ENCODE data around the gene BTBD2. TPM values are rescaled to one million over a fixed set of nuclear protein-coding genes. Genes with fewer than 3 reads are reported as not detected.

BTBD2 gene
- polyA plus RNA-seq, 1 donor from 2014 or later: 46.1 TPM

DNA sequence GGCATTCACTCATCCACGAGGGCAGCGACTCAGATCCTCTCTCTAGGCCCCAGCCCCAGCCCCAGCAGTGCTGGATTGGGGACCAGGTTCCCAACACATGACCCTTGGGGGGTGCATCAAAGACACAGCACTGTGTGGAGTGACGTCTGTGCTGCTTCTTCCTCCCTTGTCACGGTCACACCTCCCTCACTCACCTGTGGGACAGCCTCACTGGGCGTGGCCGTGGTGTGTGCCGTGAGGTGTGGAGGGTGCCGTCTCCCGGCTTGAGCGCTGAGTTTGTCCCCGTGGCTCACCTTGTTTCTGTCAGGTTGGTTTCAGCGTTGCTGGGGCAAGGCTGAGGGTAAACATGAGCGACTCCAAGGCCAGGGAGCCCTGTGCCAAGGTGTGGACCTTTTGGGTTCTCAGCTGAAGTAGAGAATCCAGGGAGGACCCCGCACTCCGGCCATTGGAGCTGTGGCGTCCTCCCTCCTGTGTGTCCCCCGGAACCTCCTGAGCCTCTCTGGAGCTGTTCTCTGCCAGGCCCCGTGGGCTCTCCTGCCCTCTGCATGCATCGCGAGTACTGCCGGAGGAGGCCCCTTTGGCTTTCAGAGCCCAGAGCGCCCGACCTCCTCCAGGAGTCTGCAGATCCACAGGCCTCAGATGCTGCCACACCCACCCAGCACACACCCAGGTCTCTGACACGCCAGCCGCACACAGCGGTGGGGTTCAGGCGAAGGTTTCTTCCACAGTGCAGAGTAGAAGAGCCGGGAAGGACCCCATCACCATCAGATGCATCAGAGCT lies 40.9 kb downstream of the BTBD2 start:
- Histone ChIP-seq H3K4me2 (ENCODE audit: low read length) (no peak overlapping the region), H3K9me3 (ENCODE audit: low read length) (no peaks in the 10 kb centered on the region), H3K27me3 (ENCODE audit: insufficient read depth, low read depth, low read length) (no peaks in the 10 kb centered on the region), H3K27ac (ENCODE audit: low read length) (no peak overlapping the region), H3K36me3 (ENCODE audit: insufficient read depth, low read length) (no peaks in the 10 kb centered on the region), H3K9me2 (ENCODE audit: insufficient read depth, low read length) (no peaks in the 10 kb centered on the region), H3F3A (ENCODE audit: insufficient read depth, low read length, poor library complexity, severe bottlenecking) (no peaks in the 10 kb centered on the region), H3K9ac (ENCODE audit: low read length) (no peak overlapping the region), H3K4me3 (ENCODE audit: low read length) (no peak overlapping the region), H2AFZ (ENCODE audit: low read depth, low read length) (no peak overlapping the region), H4K20me1 (ENCODE audit: insufficient read depth) (no peaks in the 10 kb centered on the region), H3K79me2 (replicated peaks; ENCODE audit: insufficient read depth, low read length) (peaks cover 4% of the 10 kb centered on the region)
- TF ChIP-seq EP300 (conservative IDR thresholded peaks at IDR 0.05; ENCODE audit: poor library complexity, severe bottlenecking) (no peak), POLR2AphosphoS5 (IDR thresholded peaks at IDR 0.05) (no peak)

DNA sequence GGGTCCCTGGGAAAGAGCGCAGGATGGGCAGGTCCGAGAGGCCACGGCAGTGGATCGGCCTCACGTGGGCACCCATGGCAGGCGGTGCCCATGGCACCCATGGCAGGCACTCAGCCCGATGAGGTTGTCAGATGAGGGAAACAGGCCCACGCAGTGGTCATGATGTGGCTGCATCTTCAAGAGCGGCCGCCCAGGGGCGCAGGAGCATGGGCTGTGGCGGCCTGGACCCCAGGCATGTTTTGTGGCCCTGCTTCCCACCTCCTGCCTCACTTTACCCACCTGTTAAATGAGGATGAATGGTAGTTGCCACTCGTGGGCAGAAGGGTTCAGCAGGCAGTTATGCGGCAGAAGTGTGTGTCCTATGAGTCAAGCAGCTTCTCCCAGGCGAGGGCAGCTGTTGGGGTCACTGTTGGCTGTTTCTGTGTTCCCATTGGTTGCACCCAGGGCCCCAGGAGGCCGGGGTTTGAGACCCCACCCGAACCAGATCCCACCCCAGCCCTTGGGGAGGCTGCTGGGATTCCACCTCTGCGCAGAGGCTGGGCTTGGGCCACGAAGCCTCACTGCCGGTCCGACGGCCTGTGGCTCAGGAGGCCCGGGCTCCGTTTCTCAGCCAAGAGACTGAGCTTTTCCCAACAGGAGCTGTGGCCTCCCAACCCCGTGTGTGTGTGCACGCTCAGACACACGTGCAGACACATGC lies 44.6 kb downstream of the BTBD2 start:
- H3K27ac ChIP-seq (ENCODE audit: low read length): no peak overlapping the region
- H3K9me3 ChIP-seq (ENCODE audit: low read length): no peaks in the 10 kb centered on the region
- no peaks in the 10 kb centered on the region for H3K27me3 ChIP-seq (ENCODE audit: insufficient read depth, low read depth, low read length)
- TF ChIP-seq TAF1 (IDR thresholded peaks at IDR 0.05; ENCODE audit: low read depth) (no peak), MXI1 (conservative IDR thresholded peaks at IDR 0.05; ENCODE audit: poor library complexity, severe bottlenecking) (no peak), POLR2AphosphoS5 (IDR thresholded peaks at IDR 0.05) (no peak), EZH2 (IDR thresholded peaks at IDR 0.05; ENCODE audit: borderline replicate concordance, insufficient read depth, low read length, poor library complexity, severe bottlenecking) (no peak), SMC3 (conservative IDR thresholded peaks at IDR 0.05; ENCODE audit: poor library complexity) (no peak), RAD21 (conservative IDR thresholded peaks at IDR 0.05) (no peak), EP300 (conservative IDR thresholded peaks at IDR 0.05; ENCODE audit: poor library complexity, severe bottlenecking) (no peak)
- TF ChIP-seq, protein P1, sequence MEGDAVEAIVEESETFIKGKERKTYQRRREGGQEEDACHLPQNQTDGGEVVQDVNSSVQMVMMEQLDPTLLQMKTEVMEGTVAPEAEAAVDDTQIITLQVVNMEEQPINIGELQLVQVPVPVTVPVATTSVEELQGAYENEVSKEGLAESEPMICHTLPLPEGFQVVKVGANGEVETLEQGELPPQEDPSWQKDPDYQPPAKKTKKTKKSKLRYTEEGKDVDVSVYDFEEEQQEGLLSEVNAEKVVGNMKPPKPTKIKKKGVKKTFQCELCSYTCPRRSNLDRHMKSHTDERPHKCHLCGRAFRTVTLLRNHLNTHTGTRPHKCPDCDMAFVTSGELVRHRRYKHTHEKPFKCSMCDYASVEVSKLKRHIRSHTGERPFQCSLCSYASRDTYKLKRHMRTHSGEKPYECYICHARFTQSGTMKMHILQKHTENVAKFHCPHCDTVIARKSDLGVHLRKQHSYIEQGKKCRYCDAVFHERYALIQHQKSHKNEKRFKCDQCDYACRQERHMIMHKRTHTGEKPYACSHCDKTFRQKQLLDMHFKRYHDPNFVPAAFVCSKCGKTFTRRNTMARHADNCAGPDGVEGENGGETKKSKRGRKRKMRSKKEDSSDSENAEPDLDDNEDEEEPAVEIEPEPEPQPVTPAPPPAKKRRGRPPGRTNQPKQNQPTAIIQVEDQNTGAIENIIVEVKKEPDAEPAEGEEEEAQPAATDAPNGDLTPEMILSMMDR (IDR thresholded peaks at IDR 0.05; ENCODE audit: poor library complexity, severe bottlenecking): no peak
- TF ChIP-seq, protein P2, sequence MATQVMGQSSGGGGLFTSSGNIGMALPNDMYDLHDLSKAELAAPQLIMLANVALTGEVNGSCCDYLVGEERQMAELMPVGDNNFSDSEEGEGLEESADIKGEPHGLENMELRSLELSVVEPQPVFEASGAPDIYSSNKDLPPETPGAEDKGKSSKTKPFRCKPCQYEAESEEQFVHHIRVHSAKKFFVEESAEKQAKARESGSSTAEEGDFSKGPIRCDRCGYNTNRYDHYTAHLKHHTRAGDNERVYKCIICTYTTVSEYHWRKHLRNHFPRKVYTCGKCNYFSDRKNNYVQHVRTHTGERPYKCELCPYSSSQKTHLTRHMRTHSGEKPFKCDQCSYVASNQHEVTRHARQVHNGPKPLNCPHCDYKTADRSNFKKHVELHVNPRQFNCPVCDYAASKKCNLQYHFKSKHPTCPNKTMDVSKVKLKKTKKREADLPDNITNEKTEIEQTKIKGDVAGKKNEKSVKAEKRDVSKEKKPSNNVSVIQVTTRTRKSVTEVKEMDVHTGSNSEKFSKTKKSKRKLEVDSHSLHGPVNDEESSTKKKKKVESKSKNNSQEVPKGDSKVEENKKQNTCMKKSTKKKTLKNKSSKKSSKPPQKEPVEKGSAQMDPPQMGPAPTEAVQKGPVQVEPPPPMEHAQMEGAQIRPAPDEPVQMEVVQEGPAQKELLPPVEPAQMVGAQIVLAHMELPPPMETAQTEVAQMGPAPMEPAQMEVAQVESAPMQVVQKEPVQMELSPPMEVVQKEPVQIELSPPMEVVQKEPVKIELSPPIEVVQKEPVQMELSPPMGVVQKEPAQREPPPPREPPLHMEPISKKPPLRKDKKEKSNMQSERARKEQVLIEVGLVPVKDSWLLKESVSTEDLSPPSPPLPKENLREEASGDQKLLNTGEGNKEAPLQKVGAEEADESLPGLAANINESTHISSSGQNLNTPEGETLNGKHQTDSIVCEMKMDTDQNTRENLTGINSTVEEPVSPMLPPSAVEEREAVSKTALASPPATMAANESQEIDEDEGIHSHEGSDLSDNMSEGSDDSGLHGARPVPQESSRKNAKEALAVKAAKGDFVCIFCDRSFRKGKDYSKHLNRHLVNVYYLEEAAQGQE (IDR thresholded peaks at IDR 0.05; ENCODE audit: borderline replicate concordance): no peak
- H3F3A ChIP-seq (ENCODE audit: insufficient read depth, low read length, poor library complexity, severe bottlenecking): no peaks in the 10 kb centered on the region
- H3K4me3 ChIP-seq (ENCODE audit: low read length): no peak overlapping the region
- peaks cover 4% of the 10 kb centered on the region for H3K79me2 ChIP-seq (replicated peaks; ENCODE audit: insufficient read depth, low read length)
- no peak overlapping the region for H2AFZ ChIP-seq (ENCODE audit: low read depth, low read length)
- H3K36me3 ChIP-seq (ENCODE audit: insufficient read depth, low read length): no peaks in the 10 kb centered on the region
- H3K9me2 ChIP-seq (ENCODE audit: insufficient read depth, low read length): no peaks in the 10 kb centered on the region
- H4K20me1 ChIP-seq (ENCODE audit: insufficient read depth): no peaks in the 10 kb centered on the region
- no peak overlapping the region for H3K9ac ChIP-seq (ENCODE audit: low read length)
- no peak overlapping the region for H3K4me2 ChIP-seq (ENCODE audit: low read length)

Data from neural cell (in vitro differentiated cells).